SK-N-SH treated with all-trans-retinoic acid at 6 μM for 48 hours (cell line): ENCODE results near the gene GDPGP1.

Experiments
- ATAC-seq: fragments of 200-7000 bp; cut with Tn5 transposase; 3 replicates; pipeline ENCODE4 v1.9.1; 2020; ENCODE audit warnings: mild to moderate bottlenecking, moderate library complexity
- ARNTL ChIP-seq: fragments of 450-650 bp; formaldehyde crosslinking; IDR thresholded peaks from 2 replicates; pipeline ENCODE4 v1.5.0; 2020; ENCODE audit warnings: low read depth, mild to moderate bottlenecking, moderate library complexity, borderline replicate concordance
- BACH2 ChIP-seq: fragments of 250-450 bp; sonication (Bioruptor Pico); IDR thresholded peaks from 2 replicates; pipeline ENCODE4 v1.9.0; 2021; ENCODE audit warnings: mild to moderate bottlenecking, borderline replicate concordance
- CREB5 ChIP-seq: fragments of 250-450 bp; sonication (Bioruptor Pico); IDR thresholded peaks from 2 replicates; pipeline ENCODE4 v1.5.1; 2020; ENCODE audit warnings: low read depth, mild to moderate bottlenecking, moderate library complexity
- CSRNP3 ChIP-seq: fragments of 250-450 bp; sonication (Bioruptor Pico); IDR thresholded peaks from 2 replicates; pipeline ENCODE4 v1.5.1; 2021; ENCODE audit warnings: mild to moderate bottlenecking, moderate library complexity
- ESRRG ChIP-seq: fragments of 250-450 bp; sonication (Bioruptor Pico); IDR thresholded peaks from 2 replicates; pipeline ENCODE4 v1.6.1; 2021; ENCODE audit warnings: mild to moderate bottlenecking
- GLIS3 ChIP-seq: fragments of 250-450 bp; sonication (Bioruptor Pico); IDR thresholded peaks from 2 replicates; pipeline ENCODE4 v1.5.0; 2020; ENCODE audit warnings: mild to moderate bottlenecking, moderate library complexity
- ISL1 ChIP-seq: fragments of 250-450 bp; sonication (Bioruptor Pico); IDR thresholded peaks from 2 replicates; pipeline ENCODE4 v2.1.2; 2022; ENCODE audit warnings: mild to moderate bottlenecking, moderate library complexity
- PATZ1 ChIP-seq: fragments of 250-450 bp; sonication (Bioruptor Pico); IDR thresholded peaks from 2 replicates; pipeline ENCODE4 v1.8.0; 2020; ENCODE audit warnings: mild to moderate bottlenecking, moderate library complexity, borderline replicate concordance
- POU6F1 ChIP-seq: fragments of 250-450 bp; sonication (Bioruptor Pico); IDR thresholded peaks from 2 replicates; pipeline ENCODE4 v1.8.0; 2021; ENCODE audit warnings: low read depth, mild to moderate bottlenecking, moderate library complexity, borderline replicate concordance
- RARB ChIP-seq: fragments of 250-450 bp; sonication (Bioruptor Pico); IDR thresholded peaks from 2 replicates; pipeline ENCODE4 v1.8.0; 2021; ENCODE audit warnings: mild to moderate bottlenecking, moderate library complexity
- SNAI2 ChIP-seq: fragments of 250-450 bp; sonication (Bioruptor Pico); IDR thresholded peaks from 2 replicates; pipeline ENCODE4 v1.5.0; 2020; ENCODE audit warnings: mild to moderate bottlenecking, moderate library complexity
- TCF4 ChIP-seq: fragments of 250-450 bp; sonication (Bioruptor Pico); IDR thresholded peaks from 2 replicates; pipeline ENCODE4 v1.8.0; 2021; ENCODE audit warnings: mild to moderate bottlenecking, moderate library complexity, borderline replicate concordance
- TOX ChIP-seq: fragments of 250-450 bp; sonication (Bioruptor Pico); IDR thresholded peaks from 2 replicates; pipeline ENCODE4 v1.8.0; 2021; ENCODE audit warnings: mild to moderate bottlenecking, moderate library complexity, borderline replicate concordance
- ZC3H10 ChIP-seq: fragments of 250-450 bp; sonication (Bioruptor Pico); IDR thresholded peaks from 2 replicates; pipeline ENCODE4 v1.5.1; 2021; ENCODE audit warnings: mild to moderate bottlenecking, moderate library complexity
- ZFP3 ChIP-seq: fragments of 250-450 bp; sonication (Bioruptor Pico); IDR thresholded peaks from 2 replicates; pipeline ENCODE4 v1.5.0; 2020; ENCODE audit warnings: mild to moderate bottlenecking, moderate library complexity
- ZFP30 ChIP-seq: fragments of 450-650 bp; formaldehyde crosslinking; IDR thresholded peaks from 2 replicates; pipeline ENCODE4 v1.5.0; 2022; ENCODE audit warnings: mild to moderate bottlenecking, moderate library complexity
- ZNF8 ChIP-seq: fragments of 450-650 bp; formaldehyde crosslinking; IDR thresholded peaks from 2 replicates; pipeline ENCODE4 v1.5.0; 2020; ENCODE audit warnings: mild to moderate bottlenecking, moderate library complexity
- TF ChIP-seq, protein P1 (sequence below): fragments of 250-450 bp; sonication (Bioruptor Pico); IDR thresholded peaks from 2 replicates; pipeline ENCODE4 v1.5.0; 2020; ENCODE audit warnings: mild to moderate bottlenecking, moderate library complexity

The GDPGP1 gene

DNA sequence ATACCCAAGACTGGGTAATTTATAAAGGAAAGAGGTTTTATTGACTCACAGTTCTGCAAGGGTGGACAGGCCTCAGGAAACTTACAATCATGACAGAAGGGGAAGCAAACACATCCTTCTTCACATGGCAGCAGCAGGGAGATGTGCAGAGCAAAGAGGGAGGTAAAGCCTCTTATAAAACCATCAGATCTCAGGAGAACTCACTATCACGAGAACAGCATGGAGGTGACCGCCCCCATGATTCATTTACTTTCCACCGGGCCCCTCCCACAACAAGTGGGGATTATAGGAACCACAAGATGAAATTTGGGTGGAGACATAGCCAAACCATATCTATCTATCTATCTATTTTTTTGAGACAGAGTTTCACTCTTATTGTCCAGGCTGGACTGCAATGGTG, 5.4 kb downstream of the GDPGP1 start:
- TF ChIP-seq ZC3H10 (no peak), ZNF8 (CRISPR knock-in tag) (no peak), POU6F1 (CRISPR knock-in tag) (no peak), PATZ1 (no peak), CREB5 (CRISPR knock-in tag) (no peak), TOX (CRISPR knock-in tag) (no peak)
- no peak for ATAC-seq

DNA sequence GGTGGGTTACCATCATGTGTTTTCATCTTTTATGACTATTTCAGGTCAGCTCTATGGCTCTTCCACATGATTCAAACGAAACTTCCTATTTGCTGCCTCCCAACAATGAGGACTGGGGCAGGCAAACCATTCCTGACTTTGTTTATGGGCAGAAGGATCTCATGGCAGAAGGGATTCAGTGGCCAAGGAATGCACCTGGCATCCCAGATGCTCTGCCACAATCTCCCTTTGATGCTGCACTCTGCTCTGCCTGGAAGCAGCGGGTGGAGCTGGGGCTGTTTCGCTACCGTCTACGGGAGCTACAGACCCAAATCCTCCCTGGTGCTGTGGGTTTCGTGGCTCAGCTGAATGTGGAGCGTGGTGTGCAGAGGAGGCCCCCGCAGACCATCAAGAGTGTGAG, 6.8 kb downstream of the GDPGP1 start:
- no peak for ATAC-seq
- TF ChIP-seq ZNF8 (CRISPR knock-in tag) (no peak), TCF4 (CRISPR knock-in tag) (no peak), RARB (no peak), ZFP30 (CRISPR knock-in tag) (no peak), BACH2 (no peak), PATZ1 (no peak), ISL1 (CRISPR knock-in tag) (no peak), CREB5 (CRISPR knock-in tag) (no peak)
- TF ChIP-seq, protein P1, sequence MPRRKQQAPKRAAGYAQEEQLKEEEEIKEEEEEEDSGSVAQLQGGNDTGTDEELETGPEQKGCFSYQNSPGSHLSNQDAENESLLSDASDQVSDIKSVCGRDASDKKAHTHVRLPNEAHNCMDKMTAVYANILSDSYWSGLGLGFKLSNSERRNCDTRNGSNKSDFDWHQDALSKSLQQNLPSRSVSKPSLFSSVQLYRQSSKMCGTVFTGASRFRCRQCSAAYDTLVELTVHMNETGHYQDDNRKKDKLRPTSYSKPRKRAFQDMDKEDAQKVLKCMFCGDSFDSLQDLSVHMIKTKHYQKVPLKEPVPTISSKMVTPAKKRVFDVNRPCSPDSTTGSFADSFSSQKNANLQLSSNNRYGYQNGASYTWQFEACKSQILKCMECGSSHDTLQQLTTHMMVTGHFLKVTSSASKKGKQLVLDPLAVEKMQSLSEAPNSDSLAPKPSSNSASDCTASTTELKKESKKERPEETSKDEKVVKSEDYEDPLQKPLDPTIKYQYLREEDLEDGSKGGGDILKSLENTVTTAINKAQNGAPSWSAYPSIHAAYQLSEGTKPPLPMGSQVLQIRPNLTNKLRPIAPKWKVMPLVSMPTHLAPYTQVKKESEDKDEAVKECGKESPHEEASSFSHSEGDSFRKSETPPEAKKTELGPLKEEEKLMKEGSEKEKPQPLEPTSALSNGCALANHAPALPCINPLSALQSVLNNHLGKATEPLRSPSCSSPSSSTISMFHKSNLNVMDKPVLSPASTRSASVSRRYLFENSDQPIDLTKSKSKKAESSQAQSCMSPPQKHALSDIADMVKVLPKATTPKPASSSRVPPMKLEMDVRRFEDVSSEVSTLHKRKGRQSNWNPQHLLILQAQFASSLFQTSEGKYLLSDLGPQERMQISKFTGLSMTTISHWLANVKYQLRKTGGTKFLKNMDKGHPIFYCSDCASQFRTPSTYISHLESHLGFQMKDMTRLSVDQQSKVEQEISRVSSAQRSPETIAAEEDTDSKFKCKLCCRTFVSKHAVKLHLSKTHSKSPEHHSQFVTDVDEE (CRISPR knock-in tag): no peak

DNA sequence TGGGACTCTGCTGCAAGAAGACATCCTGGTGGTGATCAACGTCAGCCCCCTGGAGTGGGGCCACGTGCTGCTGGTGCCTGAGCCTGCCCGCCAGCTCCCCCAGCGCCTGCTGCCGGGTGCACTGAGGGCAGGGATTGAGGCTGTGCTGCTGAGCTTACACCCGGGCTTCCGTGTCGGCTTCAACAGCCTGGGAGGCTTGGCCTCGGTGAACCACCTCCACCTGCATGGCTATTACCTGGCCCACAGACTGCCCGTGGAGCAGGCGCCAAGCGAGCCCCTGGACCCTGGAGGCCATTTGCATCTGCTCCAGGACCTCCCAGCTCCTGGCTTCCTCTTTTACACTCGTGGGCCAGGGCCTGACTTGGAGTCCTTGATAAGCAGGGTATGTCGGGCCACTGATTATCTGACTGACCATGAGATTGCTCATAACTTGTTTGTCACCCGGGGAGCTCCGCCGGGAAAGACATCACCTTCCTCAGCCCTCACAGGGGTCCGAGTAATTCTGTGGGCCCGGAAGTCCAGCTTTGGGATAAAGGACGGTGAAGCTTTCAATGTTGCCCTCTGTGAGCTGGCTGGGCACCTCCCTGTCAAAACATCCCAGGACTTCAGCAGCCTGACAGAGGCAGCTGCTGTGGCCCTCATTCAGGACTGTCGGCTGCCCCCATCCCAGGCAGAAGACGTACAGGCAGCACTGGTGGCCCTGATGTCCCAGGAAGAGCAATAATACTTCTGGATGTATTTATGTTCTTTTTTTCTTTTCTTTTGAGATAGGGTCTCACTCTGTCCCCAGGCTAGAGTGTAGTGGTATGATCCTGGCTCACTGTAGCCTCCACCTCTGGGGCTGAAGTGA, 7.6 kb downstream of the GDPGP1 start:
- ATAC-seq: no peak
- TF ChIP-seq GLIS3 (CRISPR knock-in tag) (no peak), ESRRG (no peak), TOX (CRISPR knock-in tag) (no peak), ZFP3 (CRISPR knock-in tag) (no peak), SNAI2 (CRISPR knock-in tag) (no peak), CSRNP3 (CRISPR knock-in tag) (no peak), CREB5 (CRISPR knock-in tag) (no peak), RARB (no peak), ARNTL (no peak), ZFP30 (CRISPR knock-in tag) (no peak)
- TF ChIP-seq, protein P1 (CRISPR knock-in tag): no peak
